ENCODE measurements around the gene ATAD3C. TPM values are rescaled to one million over a fixed set of nuclear protein-coding genes. Genes with fewer than 3 reads are reported as not detected.
"Not testable (repeated sequence)": the region's sequence is repeated elsewhere in the genome, so short reads cannot be mapped to it uniquely, and the experiment has no call there.

ATAD3C gene
- total and polyA plus RNA-seq, 10 of the 15 experiments (the other 5 are each of a cell fraction or from before 2014, with no cell fraction given) = 0.03 to 3.1 (median 0.86) TPM

DNA sequence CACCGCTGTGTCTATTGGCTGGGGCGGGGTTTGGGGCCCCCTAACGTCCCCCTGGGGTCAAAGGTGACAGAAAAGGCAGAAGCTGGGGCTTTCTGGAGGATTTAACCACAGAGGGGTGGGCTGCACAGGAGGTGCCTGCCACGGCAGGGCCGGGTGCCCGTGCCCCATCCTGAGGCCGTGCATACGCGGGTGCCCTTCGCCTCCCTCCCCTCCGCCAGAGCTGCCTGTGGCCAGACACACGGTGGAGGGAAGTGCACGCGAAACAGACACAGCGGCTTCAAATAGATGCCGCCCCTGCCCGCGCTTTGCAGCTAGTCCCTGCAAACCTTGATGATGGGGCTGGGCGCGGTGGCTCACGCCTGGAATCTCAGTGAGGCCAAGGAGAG is 60.0 kb downstream of the ATAD3C start:
- H3K27ac ChIP-seq (ENCODE audit: control insufficient read depth, insufficient read depth); H3K27me3 ChIP-seq (replicated peaks in 1 of 2; ENCODE audit: control insufficient read depth in 2 of 2, insufficient read depth in 2 of 2, low read length in 1 of 2); H3K36me3 ChIP-seq (ENCODE audit: control insufficient read depth in 2 of 2, insufficient read depth in 2 of 2, low read length in 1 of 2); RAD21 ChIA-PET (ENCODE audit: unreplicated experiment); SMC1A ChIA-PET (ENCODE audit: uncharacterized antibody, unreplicated experiment); H3K9ac ChIP-seq (ENCODE audit: control insufficient read depth, insufficient read depth, low read length); H2AFZ ChIP-seq (ENCODE audit: control insufficient read depth, low read depth, low read length); DNase-seq (ENCODE audit: low read depth, low spot score); H3K4me2 ChIP-seq (ENCODE audit: control insufficient read depth, insufficient read depth); H3K4me1 ChIP-seq (ENCODE audit: control insufficient read depth, insufficient read depth, low read length); H3K4me3 ChIP-seq; CTCF ChIA-PET; H4K20me1 ChIP-seq (ENCODE audit: control insufficient read depth, insufficient read depth); FAIRE-seq; BruUV-seq (replicated peaks); ATAC-seq; H3K9me3 ChIP-seq (replicated peaks; ENCODE audit: control insufficient read depth, insufficient read depth, low read length): not testable (repeated sequence)
- POLR2A ChIA-PET = interaction anchor here (0.7 kb wide), 1 partner anchor 268 kb away, joined by 3 read pairs; no protein-coding TSS in a partner anchor
- H3K79me2 ChIP-seq (ENCODE audit: control insufficient read depth, insufficient read depth, low read length) = peaks cover 16% of the 10 kb centered on the region
- WGBS (ENCODE audit: insufficient coverage, insufficient replicate concordance, low lambda C conversion rate, missing lambda C conversion rate) = 83% methylated on average over 16 of the region's 21 CpGs
- intact Hi-C loops (cut with micrococcal nuclease; ENCODE audit: unreplicated experiment) (loop anchor here (10.0 kb wide), 1 partner anchor 135 kb away; the partner anchor contains the start of gene AURKAIP1), in situ Hi-C loops (cut with MboI) (loop anchor here (5.0 kb wide), 1 partner anchor 107 kb away; no protein-coding TSS in a partner anchor)

DNA sequence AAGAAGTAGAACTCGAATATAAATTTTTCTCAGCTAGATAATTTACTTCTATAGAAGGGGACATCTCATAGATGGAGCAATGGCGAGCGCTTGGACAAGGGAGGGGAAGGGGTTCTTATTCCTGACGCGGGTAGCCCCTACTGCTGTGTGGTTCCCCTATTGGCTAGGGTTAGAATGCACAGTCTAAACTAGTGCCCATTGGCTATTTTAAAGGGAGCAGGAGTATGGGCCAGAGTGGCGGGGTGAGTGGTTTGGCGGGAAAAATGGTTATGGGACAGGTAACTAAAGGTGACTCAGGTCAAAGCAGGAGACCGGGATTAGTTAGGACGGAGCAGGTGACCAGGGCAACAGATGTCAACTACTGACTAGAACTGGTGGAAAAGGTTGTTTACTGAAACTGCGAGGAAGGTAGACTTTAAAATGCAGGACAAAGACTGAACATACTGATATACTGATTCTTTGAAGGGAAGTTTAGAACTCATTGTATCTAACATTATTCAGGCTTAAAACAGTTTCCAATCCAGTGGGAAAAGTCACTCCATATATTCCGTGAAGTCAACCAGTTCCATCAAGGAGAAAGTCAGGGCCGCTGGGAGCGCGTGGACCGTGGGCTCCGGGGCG is 61.5 kb downstream of the ATAD3C start:
- H3K27ac ChIP-seq (ENCODE audit: control insufficient read depth, insufficient read depth) = peak overlapping the region; percentile 95
- peaks cover 19% of the 10 kb centered on the region for H3K79me2 ChIP-seq (ENCODE audit: control insufficient read depth, insufficient read depth, low read length)
- CTCF ChIA-PET = no interaction called here
- TF ChIP-seq YBX1 (IDR thresholded peaks at IDR 0.05) = no peak
- peak; percentile 60; the same call in 1 of the 2 replicates for TF ChIP-seq FOXM1 (IDR thresholded peaks at IDR 0.05; ENCODE audit: low read depth, low read length)
- TF ChIP-seq SREBF1 (IDR thresholded peaks at IDR 0.05; ENCODE audit: low read length) = no peak
- TF ChIP-seq, protein P1, sequence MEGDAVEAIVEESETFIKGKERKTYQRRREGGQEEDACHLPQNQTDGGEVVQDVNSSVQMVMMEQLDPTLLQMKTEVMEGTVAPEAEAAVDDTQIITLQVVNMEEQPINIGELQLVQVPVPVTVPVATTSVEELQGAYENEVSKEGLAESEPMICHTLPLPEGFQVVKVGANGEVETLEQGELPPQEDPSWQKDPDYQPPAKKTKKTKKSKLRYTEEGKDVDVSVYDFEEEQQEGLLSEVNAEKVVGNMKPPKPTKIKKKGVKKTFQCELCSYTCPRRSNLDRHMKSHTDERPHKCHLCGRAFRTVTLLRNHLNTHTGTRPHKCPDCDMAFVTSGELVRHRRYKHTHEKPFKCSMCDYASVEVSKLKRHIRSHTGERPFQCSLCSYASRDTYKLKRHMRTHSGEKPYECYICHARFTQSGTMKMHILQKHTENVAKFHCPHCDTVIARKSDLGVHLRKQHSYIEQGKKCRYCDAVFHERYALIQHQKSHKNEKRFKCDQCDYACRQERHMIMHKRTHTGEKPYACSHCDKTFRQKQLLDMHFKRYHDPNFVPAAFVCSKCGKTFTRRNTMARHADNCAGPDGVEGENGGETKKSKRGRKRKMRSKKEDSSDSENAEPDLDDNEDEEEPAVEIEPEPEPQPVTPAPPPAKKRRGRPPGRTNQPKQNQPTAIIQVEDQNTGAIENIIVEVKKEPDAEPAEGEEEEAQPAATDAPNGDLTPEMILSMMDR (IDR thresholded peaks at IDR 0.05 in 2 of 3, conservative IDR thresholded peaks at IDR 0.05 in 1 of 3; ENCODE audit: control insufficient read depth in 2 of 3, extremely low read depth in 1 of 3, insufficient read depth in 1 of 3, low read depth in 3 of 3, low read length in 3 of 3) = 0 out of 6 replicates have a peak, but pooled peaks of 1 of the 3 experiments have one; percentile 6
- TF ChIP-seq NFYB (IDR thresholded peaks at IDR 0.05; ENCODE audit: insufficient read depth, low read depth, low read length) = 0 out of 2 replicates have a peak, but pooled peaks have one; percentile 34
- TF ChIP-seq PML (IDR thresholded peaks at IDR 0.05; ENCODE audit: low read length) = peak; percentile 20; the same call in 1 of the 2 replicates
- TF ChIP-seq, protein P2, sequence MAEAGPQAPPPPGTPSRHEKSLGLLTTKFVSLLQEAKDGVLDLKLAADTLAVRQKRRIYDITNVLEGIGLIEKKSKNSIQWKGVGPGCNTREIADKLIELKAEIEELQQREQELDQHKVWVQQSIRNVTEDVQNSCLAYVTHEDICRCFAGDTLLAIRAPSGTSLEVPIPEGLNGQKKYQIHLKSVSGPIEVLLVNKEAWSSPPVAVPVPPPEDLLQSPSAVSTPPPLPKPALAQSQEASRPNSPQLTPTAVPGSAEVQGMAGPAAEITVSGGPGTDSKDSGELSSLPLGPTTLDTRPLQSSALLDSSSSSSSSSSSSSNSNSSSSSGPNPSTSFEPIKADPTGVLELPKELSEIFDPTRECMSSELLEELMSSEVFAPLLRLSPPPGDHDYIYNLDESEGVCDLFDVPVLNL (IDR thresholded peaks at IDR 0.05; ENCODE audit: low read depth, low read length) = peak; percentile 78
- TF ChIP-seq, protein P3, sequence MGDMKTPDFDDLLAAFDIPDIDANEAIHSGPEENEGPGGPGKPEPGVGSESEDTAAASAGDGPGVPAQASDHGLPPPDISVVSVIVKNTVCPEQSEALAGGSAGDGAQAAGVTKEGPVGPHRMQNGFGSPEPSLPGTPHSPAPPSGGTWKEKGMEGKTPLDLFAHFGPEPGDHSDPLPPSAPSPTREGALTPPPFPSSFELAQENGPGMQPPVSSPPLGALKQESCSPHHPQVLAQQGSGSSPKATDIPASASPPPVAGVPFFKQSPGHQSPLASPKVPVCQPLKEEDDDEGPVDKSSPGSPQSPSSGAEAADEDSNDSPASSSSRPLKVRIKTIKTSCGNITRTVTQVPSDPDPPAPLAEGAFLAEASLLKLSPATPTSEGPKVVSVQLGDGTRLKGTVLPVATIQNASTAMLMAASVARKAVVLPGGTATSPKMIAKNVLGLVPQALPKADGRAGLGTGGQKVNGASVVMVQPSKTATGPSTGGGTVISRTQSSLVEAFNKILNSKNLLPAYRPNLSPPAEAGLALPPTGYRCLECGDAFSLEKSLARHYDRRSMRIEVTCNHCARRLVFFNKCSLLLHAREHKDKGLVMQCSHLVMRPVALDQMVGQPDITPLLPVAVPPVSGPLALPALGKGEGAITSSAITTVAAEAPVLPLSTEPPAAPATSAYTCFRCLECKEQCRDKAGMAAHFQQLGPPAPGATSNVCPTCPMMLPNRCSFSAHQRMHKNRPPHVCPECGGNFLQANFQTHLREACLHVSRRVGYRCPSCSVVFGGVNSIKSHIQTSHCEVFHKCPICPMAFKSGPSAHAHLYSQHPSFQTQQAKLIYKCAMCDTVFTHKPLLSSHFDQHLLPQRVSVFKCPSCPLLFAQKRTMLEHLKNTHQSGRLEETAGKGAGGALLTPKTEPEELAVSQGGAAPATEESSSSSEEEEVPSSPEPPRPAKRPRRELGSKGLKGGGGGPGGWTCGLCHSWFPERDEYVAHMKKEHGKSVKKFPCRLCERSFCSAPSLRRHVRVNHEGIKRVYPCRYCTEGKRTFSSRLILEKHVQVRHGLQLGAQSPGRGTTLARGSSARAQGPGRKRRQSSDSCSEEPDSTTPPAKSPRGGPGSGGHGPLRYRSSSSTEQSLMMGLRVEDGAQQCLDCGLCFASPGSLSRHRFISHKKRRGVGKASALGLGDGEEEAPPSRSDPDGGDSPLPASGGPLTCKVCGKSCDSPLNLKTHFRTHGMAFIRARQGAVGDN (IDR thresholded peaks at IDR 0.05) = no peak

More for the DNA sequence above, 61.5 kb downstream of the ATAD3C start:
- ChIA-PET POLR2A (interaction anchor here (0.6 to 0.7 kb wide), 2 partner anchors 48 to 395 kb away, joined by 3 read pairs; no protein-coding TSS in a partner anchor), RAD21 (ENCODE audit: unreplicated experiment) (no interaction called here), SMC1A (ENCODE audit: uncharacterized antibody, unreplicated experiment) (no interaction called here)
- FAIRE-seq (no peak), ATAC-seq (peak; percentile 62), DNase-seq (ENCODE audit: low read depth, low spot score) (no peak)
- peak overlapping the region; percentile 45; the same call in 1 of the 2 replicates for H3K4me2 ChIP-seq (ENCODE audit: control insufficient read depth, insufficient read depth)
- no peaks in the 10 kb centered on the region for H3K27me3 ChIP-seq (replicated peaks in 1 of 2; ENCODE audit: control insufficient read depth in 2 of 2, insufficient read depth in 2 of 2, low read length in 1 of 2)
- peak overlapping the region; percentile 94 for H3K9ac ChIP-seq (ENCODE audit: control insufficient read depth, insufficient read depth, low read length)
- no peaks in the 10 kb centered on the region for H3K9me3 ChIP-seq (replicated peaks; ENCODE audit: control insufficient read depth, insufficient read depth, low read length)
- in situ Hi-C loops (cut with MboI) (no loop called here), intact Hi-C loops (cut with micrococcal nuclease; ENCODE audit: unreplicated experiment) (no loop called here)
- 4% methylated on average over 17 of the region's 17 CpGs for WGBS (ENCODE audit: insufficient coverage, insufficient replicate concordance, low lambda C conversion rate, missing lambda C conversion rate)
- H3K4me1 ChIP-seq (ENCODE audit: control insufficient read depth, insufficient read depth, low read length) = no peaks in the 10 kb centered on the region; the same call in 1 of the 2 replicates
- no peaks in the 10 kb centered on the region for H3K36me3 ChIP-seq (ENCODE audit: control insufficient read depth in 2 of 2, insufficient read depth in 2 of 2, low read length in 1 of 2)
- BruUV-seq (replicated peaks) = TSS peak; percentile 97
- H2AFZ ChIP-seq (ENCODE audit: control insufficient read depth, low read depth, low read length) = peak overlapping the region; percentile 96
- peak overlapping the region; percentile 76 for H3K4me3 ChIP-seq
- no peaks in the 10 kb centered on the region for H4K20me1 ChIP-seq (ENCODE audit: control insufficient read depth, insufficient read depth)

All from GM12878 (cell line).